Smooth muscle cell (in vitro differentiated cells): ENCODE measurements around the gene TSEN34. TPM values are rescaled to one million over a fixed set of nuclear protein-coding genes. Genes with fewer than 3 reads are reported as not detected.
A peak's percentile ranks its signal among the peaks of the same experiment; 100 is the strongest.
"Not testable (repeated sequence)": the region's sequence is repeated elsewhere in the genome, so short reads cannot be mapped to it uniquely, and the experiment has no call there.

ENCODE experiments used
- DNase-seq: peaks from one replicate; lab custom pipeline; 2025; ENCODE audit not compliant: unreplicated experiment; lab: John Stamatoyannopoulos, UW
- H2AFZ ChIP-seq: fragments of 200-600 bp; sonication (generic); 2 replicates; pipeline ENCODE4 v1.6.0; 2016; ENCODE audit warnings: antibody characterized with exemption, low read depth, mild to moderate bottlenecking
- H3F3A ChIP-seq: fragments of 200-600 bp; sonication (generic); 2 replicates; pipeline ENCODE4 v1.6.0; 2017; ENCODE audit warnings: antibody characterized with exemption, low read depth
- H3K27ac ChIP-seq: fragments of 200-600 bp; sonication (generic); 2 replicates; pipeline ENCODE4 v1.5.1; 2016; ENCODE audit warnings: low read depth, mild to moderate bottlenecking
- H3K27me3 ChIP-seq: fragments of 200-600 bp; sonication (generic); 2 replicates; pipeline ENCODE4 v1.6.1; 2016; ENCODE audit warnings: low read depth, mild to moderate bottlenecking
- H3K36me3 ChIP-seq: fragments of 200-600 bp; sonication (generic); 2 replicates; pipeline ENCODE4 v1.5.1; 2016; ENCODE audit warnings: low read depth
- H3K4me1 ChIP-seq: fragments of 200-600 bp; sonication (generic); 2 replicates; pipeline ENCODE4 v1.5.1; 2016; ENCODE audit warnings: low read depth
- H3K4me2 ChIP-seq: fragments of 200-600 bp; sonication (generic); 2 replicates; pipeline ENCODE4 v1.6.0; 2016; ENCODE audit warnings: mild to moderate bottlenecking
- H3K4me3 ChIP-seq: fragments of 200-600 bp; sonication (generic); 2 replicates; pipeline ENCODE4 v1.5.1; 2016; ENCODE audit warnings: mild to moderate bottlenecking
- H3K79me2 ChIP-seq: fragments of 200-600 bp; sonication (generic); 2 replicates; pipeline ENCODE4 v1.6.0; 2016; ENCODE audit warnings: low read depth, mild to moderate bottlenecking
- H3K9ac ChIP-seq: fragments of 200-600 bp; sonication (generic); 2 replicates; pipeline ENCODE4 v1.6.0; 2016; ENCODE audit warnings: low read depth
- H3K9me3 ChIP-seq: fragments of 200-600 bp; sonication (generic); replicated peaks from 2 replicates; pipeline ENCODE4 v1.5.1; 2016; ENCODE audit warnings: low read depth
- H4K20me1 ChIP-seq: fragments of 200-600 bp; sonication (generic); 2 replicates; pipeline ENCODE4 v1.6.0; 2016; ENCODE audit warnings: low read depth
- CTCF ChIP-seq: fragments of 200-600 bp; sonication (generic); IDR thresholded peaks from 2 replicates; pipeline ENCODE4 v1.5.1; 2017; ENCODE audit warnings: borderline replicate concordance, mild to moderate bottlenecking, antibody characterized with exemption; ENCODE audit not compliant: insufficient read depth, poor library complexity, severe bottlenecking
- WGBS: methylation state at CpG from one replicate; pipeline ENCODE4 v1.1.7; 2016; ENCODE audit warnings: low lambda C conversion rate; 5-methylcytosine and 5-hydroxymethylcytosine counted together
- polyA plus RNA-seq: library from polyadenylated mRNA; unstranded; fragments of >200 nt; fragmentation: Nextera tagmentation; extraction: Ambion mirVana; gene quantifications from 2 replicates; pipeline ENCODE4 v1.2.1, GENCODE V29; 2016
- total RNA-seq: library from RNA; depleted of rRNA; stranded (reverse); fragments of >200 nt; gene quantifications from 2 replicates; pipeline ENCODE4 v1.2.3, GENCODE V29; 2014

Gene TSEN34
- total and polyA plus RNA-seq, 2 experiments from 2014 or later: 45.8 to 79.5 TPM

- Histone ChIP-seq H2AFZ (no peak overlapping the region), H3K79me2 (no peaks in the 10 kb centered on the region), H4K20me1 (no peaks in the 10 kb centered on the region), H3K9ac (no peak overlapping the region), H3K4me2 (no peak overlapping the region), H3K36me3 (no peaks in the 10 kb centered on the region), H3F3A (no peaks in the 10 kb centered on the region), H3K27me3 (peaks cover 7% of the 10 kb centered on the region), H3K27ac (no peak overlapping the region), H3K4me1 (no peaks in the 10 kb centered on the region), H3K4me3 (no peak overlapping the region), H3K9me3 (no peaks in the 10 kb centered on the region)
- no peak for DNase-seq
- WGBS: 92% methylated on average over 7 of the region's 7 CpGs
- no peak for TF ChIP-seq CTCF
These were observed 38.9 kb downstream of the TSEN34 start for GRCh38 chr19:54230031-54230430.

GRCh38 chr19:54231077-54231931 lies 40.2 kb downstream of the TSEN34 start:
- no peak overlapping the region for H3K9ac ChIP-seq
- no peak overlapping the region for H3K4me3 ChIP-seq
- no peaks in the 10 kb centered on the region for H3K9me3 ChIP-seq
- no peaks in the 10 kb centered on the region for H3K36me3 ChIP-seq
- 24% methylated on average over 21 of the region's 21 CpGs for WGBS
- no peaks in the 10 kb centered on the region for H4K20me1 ChIP-seq
- H3K79me2 ChIP-seq: no peaks in the 10 kb centered on the region
- TF ChIP-seq CTCF: peak; percentile 90
- H3K4me2 ChIP-seq: no peak overlapping the region
- no peaks in the 10 kb centered on the region for H3K4me1 ChIP-seq
- DNase-seq: peak; percentile 78
- no peak overlapping the region for H3K27ac ChIP-seq
- H2AFZ ChIP-seq: no peak overlapping the region
- H3K27me3 ChIP-seq: peaks cover 13% of the 10 kb centered on the region
- H3F3A ChIP-seq: no peaks in the 10 kb centered on the region

- no peak for TF ChIP-seq CTCF
- Histone ChIP-seq H3K27me3 (peaks cover 29% of the 10 kb centered on the region), H3F3A (no peaks in the 10 kb centered on the region), H3K27ac (no peak overlapping the region), H3K9ac (no peak overlapping the region), H3K4me2 (no peak overlapping the region), H3K9me3 (no peaks in the 10 kb centered on the region), H2AFZ (no peak overlapping the region), H3K79me2 (no peaks in the 10 kb centered on the region), H3K36me3 (no peaks in the 10 kb centered on the region), H4K20me1 (no peaks in the 10 kb centered on the region), H3K4me1 (no peaks in the 10 kb centered on the region), H3K4me3 (no peak overlapping the region)
- no peak for DNase-seq
- WGBS: 52% methylated on average over 5 of the region's 5 CpGs
These were observed 42.8 kb downstream of the TSEN34 start for GRCh38 chr19:54233941-54234340.

GRCh38 chr19:54239491-54240371 lies 48.6 kb downstream of the TSEN34 start:
- DNase-seq, H2AFZ ChIP-seq, H3K9me3 ChIP-seq, H3K9ac ChIP-seq, H3K36me3 ChIP-seq, H4K20me1 ChIP-seq, H3K79me2 ChIP-seq, H3K27ac ChIP-seq, H3F3A ChIP-seq, H3K4me2 ChIP-seq, H3K4me3 ChIP-seq, H3K4me1 ChIP-seq: not testable (repeated sequence)
- H3K27me3 ChIP-seq: peaks cover 22% of the 10 kb centered on the region
- 87% methylated on average over 13 of the region's 21 CpGs for WGBS

- 87% methylated on average over 15 of the region's 22 CpGs for WGBS
- not testable (repeated sequence) for H3K4me1 ChIP-seq, H4K20me1 ChIP-seq, H3K9ac ChIP-seq, H3K9me3 ChIP-seq, H3K36me3 ChIP-seq, H3K27ac ChIP-seq, H2AFZ ChIP-seq, H3K4me3 ChIP-seq, H3K79me2 ChIP-seq, H3F3A ChIP-seq, DNase-seq, H3K4me2 ChIP-seq
- peaks cover 19% of the 10 kb centered on the region for H3K27me3 ChIP-seq
These were observed 49.5 kb downstream of the TSEN34 start for GRCh38 chr19:54240372-54241336.
